Stimulated activated naive CD8-positive, alpha-beta T cell treated with anti-CD3 and anti-CD28 coated beads, Interleukin-15, Interleukin-2, amounts not matched to agents 100 ng/mL and 50 ng/mL, for 24 hours (primary cell): Measurements from ENCODE around the gene PPFIBP1.

Source experiments
- H3K27ac Mint-ChIP-seq: one replicate; pipeline ENCODE4 v1.8.0; 2021; ENCODE audit warnings: mild to moderate bottlenecking, mixed read lengths
- H3K27me3 Mint-ChIP-seq: one replicate; pipeline ENCODE4 v1.8.0; 2021; ENCODE audit warnings: mixed read lengths
- H3K36me3 Mint-ChIP-seq: one replicate; pipeline ENCODE4 v1.8.0; 2021; ENCODE audit warnings: low read depth, mixed read lengths
- H3K4me1 Mint-ChIP-seq: one replicate; pipeline ENCODE4 v1.8.0; 2021; ENCODE audit warnings: low read depth, mixed read lengths
- H3K4me3 Mint-ChIP-seq: one replicate; pipeline ENCODE4 v1.8.0; 2021; ENCODE audit warnings: mild to moderate bottlenecking, mixed read lengths
- H3K9me3 Mint-ChIP-seq: one replicate; pipeline ENCODE4 v1.8.0; 2021; ENCODE audit warnings: mixed read lengths

Gene PPFIBP1

DNA sequence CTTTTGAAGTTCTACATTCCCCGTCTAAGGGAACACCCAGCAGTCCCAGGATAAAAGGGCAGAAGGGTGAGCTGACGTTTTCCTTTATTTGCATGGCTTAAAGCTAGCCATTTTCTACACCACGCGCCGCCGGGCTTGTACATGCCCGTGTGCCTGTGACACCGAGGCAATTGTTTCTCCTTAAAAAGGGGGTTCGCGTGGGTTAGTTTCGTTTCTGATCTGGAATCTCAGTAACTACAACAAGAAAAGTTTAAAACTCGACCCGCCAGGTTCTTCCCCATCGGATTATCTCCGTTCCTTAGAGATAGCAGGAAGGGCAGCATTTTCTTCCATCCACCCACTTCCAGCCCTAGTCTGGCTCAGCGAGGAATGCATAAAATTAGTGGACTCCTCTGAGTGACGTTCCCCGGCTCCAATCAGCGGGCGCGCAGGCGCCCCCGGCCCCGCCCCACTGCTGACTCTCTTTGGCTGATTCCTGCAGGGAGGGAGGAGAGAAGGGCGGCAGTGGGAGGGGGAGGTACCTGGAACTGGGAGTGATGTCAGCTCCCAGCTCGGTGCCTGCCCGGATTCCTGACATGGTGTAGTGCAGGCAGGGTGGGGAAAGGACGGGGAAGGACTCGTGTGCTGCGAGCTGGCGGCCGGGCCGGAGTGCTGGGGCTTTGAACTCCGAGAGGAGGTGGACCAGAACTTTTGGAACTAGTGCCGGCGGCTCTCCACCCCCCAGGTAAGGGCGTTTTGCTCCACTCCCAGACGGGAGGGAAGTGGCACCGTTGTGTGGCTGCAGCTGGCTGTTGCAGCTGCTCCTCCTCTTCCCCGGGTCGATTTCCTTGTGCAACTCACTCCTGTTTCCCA is at the start of gene PPFIBP1:
PPFIBP1 (plus strand) TSS at position 565 of the 852 bp plus-strand sequence. CDS start 109,191 bp downstream, outside the sequence.
- Mint-ChIP-seq H3K27ac (peak within 1 kb of the TSS; percentile 93), H3K4me3 (peak within 1 kb of the TSS; percentile 93), H3K4me1 (peaks cover 30% of the 10 kb centered on the region), H3K9me3 (no peaks in the 10 kb centered on the region), H3K36me3 (no peaks in the 10 kb centered on the region), H3K27me3 (peaks cover 20% of the 10 kb centered on the region)

DNA sequence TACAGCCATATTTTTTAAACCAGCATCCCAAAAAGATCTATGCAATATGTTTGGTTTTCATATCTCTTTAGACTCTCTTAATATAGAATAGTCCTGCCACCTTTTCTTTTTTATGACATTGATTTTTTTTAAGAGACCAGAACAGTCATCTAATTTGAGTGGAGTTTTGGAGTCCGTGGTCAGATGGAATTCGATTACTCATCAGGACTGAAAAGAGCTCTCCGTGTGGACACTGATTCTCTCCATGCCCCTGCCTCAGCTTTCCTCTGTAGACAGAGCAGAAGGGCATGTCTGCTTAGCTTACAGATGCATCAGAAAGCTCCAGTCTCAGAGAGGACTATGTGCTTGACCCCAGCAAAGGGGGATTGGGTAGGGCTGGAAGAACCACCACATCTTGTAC is 49.7 kb upstream of the PPFIBP1 start:
- Mint-ChIP-seq H3K4me1 (peaks cover 13% of the 10 kb centered on the region), H3K36me3 (peaks cover 14% of the 10 kb centered on the region), H3K27me3 (peaks cover 6% of the 10 kb centered on the region), H3K9me3 (peaks cover 30% of the 10 kb centered on the region), H3K4me3 (no peak overlapping the region), H3K27ac (no peak overlapping the region)

DNA sequence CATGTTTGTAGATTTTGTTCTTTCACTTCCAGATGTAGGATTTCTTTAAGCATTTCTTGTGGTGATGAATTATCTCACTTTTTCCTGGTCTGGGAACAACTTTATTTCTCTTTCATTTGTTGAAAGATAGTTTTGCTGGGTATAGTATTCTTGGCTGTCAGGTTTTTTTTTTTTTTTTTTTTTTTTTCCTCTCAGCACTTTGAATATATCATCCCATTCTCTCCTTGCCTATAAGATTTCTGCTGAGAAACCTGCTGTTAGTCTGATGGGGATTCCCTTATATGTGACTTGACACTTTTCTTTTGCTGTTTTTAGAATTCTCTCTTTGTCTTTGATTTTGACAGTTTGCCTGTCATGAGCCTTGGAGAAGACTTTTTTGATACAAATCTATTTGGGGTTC is 47.0 kb upstream of the PPFIBP1 start:
- H3K27me3 Mint-ChIP-seq, result peaks cover 6% of the 10 kb centered on the region
- peaks cover 10% of the 10 kb centered on the region for H3K4me1 Mint-ChIP-seq
- no peak overlapping the region for H3K27ac Mint-ChIP-seq
- no peak overlapping the region for H3K4me3 Mint-ChIP-seq
- peaks cover 34% of the 10 kb centered on the region for H3K9me3 Mint-ChIP-seq
- H3K36me3 Mint-ChIP-seq, result peaks cover 14% of the 10 kb centered on the region

DNA sequence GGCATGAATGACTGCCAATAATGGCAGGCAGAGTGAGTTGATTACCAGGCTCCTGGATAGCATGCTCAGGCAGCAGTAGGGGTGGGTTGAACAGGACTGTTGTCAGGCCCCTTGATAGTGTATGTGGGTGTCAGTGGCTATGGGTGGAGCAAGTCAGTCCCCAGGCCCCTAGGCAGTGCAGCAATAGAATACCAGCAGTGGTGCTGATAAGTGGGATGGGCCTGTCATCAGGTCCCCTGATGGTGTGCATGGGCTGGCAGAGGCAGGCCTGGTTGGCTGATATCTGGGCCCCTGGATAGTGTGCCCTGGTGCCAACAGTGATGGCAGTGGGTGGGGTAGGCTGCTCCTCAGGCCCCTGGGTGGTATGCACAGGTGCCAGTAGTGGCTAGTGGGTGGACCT is 45.1 kb upstream of the PPFIBP1 start:
- Mint-ChIP-seq H3K27ac (no peak overlapping the region), H3K27me3 (no peaks in the 10 kb centered on the region), H3K36me3 (peaks cover 14% of the 10 kb centered on the region), H3K4me1 (no peaks in the 10 kb centered on the region), H3K9me3 (peaks cover 34% of the 10 kb centered on the region), H3K4me3 (no peak overlapping the region)

DNA sequence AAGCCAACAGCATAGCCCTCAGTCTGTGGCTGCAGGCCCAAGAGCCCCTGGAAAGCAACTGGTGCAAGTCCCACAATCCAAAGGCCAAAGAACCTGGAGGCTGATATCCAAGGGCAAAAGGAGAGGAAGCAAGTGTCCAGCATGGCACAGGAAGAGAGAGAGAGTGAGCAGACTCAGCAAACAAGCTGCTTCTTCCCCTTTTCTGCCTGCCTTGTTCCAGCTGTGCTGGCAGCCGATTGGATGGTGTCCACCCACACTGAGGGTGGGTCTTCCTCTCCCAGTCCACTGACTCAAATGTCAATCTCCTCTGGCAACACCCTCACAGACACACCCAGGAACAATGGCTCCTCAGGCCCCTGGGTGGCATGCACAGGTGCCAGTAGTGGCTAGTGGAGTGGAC is 44.0 kb upstream of the PPFIBP1 start:
- peaks cover 34% of the 10 kb centered on the region for H3K9me3 Mint-ChIP-seq
- peaks cover 11% of the 10 kb centered on the region for H3K36me3 Mint-ChIP-seq
- H3K27me3 Mint-ChIP-seq, result no peaks in the 10 kb centered on the region
- H3K27ac Mint-ChIP-seq, result no peak overlapping the region
- H3K4me3 Mint-ChIP-seq, result no peak overlapping the region
- no peaks in the 10 kb centered on the region for H3K4me1 Mint-ChIP-seq

DNA sequence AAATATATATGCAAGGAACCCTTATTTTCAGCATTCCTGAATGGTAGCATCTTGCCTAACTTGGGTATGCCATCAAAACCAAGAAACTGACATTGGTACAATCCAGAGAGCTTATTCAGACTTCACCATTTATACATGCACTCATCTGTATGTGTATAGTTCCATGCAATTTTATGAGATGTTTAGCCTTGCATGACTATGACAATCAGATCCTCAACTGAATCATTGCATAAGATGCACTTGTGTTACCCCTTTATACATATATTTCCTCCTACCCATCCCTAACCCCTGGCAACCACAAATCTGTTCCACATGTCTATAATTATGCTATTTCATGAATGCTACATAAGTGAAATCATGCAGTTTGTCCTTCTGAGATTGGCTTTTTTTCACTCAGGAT is 37.0 kb upstream of the PPFIBP1 start:
- Mint-ChIP-seq H3K9me3 (no peaks in the 10 kb centered on the region), H3K4me1 (no peaks in the 10 kb centered on the region), H3K27me3 (peaks cover 14% of the 10 kb centered on the region), H3K27ac (no peak overlapping the region), H3K4me3 (no peak overlapping the region), H3K36me3 (no peaks in the 10 kb centered on the region)

DNA sequence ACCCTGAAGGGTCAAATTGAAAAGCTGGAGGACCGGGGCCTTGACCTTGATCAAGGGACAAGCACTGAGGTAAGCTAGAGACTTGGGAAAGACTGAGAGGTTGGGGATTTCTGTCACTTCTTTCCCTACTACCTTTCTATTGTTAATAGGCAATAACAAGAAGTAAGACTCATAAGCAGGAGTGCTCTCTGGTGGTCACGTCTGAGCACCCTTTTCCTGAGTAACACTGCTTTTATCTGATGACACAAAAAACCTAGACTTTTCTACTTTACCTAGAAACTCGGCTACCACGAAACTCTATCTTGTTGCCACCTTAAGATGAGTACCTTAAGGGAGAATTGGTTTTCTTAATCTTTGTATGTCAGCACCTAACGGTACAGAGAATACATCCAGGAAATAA is 35.5 kb upstream of the PPFIBP1 start:
- peaks cover 21% of the 10 kb centered on the region for H3K27me3 Mint-ChIP-seq
- no peak overlapping the region for H3K4me3 Mint-ChIP-seq
- no peak overlapping the region for H3K27ac Mint-ChIP-seq
- no peaks in the 10 kb centered on the region for H3K9me3 Mint-ChIP-seq
- no peaks in the 10 kb centered on the region for H3K36me3 Mint-ChIP-seq
- no peaks in the 10 kb centered on the region for H3K4me1 Mint-ChIP-seq

DNA sequence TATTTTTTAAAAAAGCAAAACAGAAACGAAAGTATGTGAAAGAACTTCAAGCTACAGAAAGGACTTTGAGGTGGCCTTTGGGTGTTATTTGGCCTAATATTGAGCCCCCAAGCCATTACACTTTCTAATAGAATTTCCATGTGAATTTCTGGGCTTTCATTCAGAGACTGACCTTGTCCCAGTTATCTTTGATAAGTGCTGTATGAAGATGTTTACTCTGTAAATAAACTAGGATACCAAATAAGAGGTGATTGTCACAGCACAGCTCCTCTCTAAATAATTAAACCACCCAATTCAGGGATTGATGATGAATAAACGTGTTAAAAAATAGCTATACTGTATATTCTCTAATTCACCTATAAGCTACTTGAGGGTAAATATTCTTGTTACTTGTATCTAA is 32.8 kb upstream of the PPFIBP1 start:
- H3K36me3 Mint-ChIP-seq, result no peaks in the 10 kb centered on the region
- no peak overlapping the region for H3K27ac Mint-ChIP-seq
- H3K4me1 Mint-ChIP-seq, result no peaks in the 10 kb centered on the region
- H3K4me3 Mint-ChIP-seq, result no peak overlapping the region
- peaks cover 30% of the 10 kb centered on the region for H3K27me3 Mint-ChIP-seq
- no peaks in the 10 kb centered on the region for H3K9me3 Mint-ChIP-seq

DNA sequence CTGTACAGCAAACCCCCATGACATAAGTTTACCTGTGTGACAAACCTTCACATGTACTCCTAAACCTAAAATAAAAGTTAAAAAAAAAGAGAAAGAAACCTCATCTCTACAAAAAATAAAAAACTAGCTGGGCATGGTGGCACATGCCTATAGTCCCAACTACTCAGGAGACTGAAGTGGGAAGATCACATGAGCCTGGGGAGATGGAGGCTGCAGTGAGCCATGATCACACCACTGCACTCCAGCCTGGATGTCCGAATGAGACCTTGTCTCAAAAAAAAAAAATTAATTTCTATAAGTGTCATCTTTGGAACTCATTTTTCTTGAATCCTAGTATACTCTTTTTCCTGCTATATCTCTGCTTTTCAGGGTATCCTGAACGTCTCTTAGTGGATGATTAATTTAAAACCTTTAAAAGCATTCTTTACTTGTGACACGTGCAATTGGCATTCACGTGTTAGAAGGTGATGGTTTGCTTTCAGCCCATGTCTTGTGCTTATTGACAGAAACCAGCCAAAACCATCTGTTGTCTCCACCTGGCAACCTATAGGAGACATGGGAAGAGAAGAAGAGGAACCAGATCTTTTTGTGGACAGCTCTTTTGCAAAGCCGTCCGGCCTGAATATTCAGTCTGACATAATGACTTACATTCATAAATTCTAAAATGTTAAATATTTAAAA is 30.6 kb upstream of the PPFIBP1 start:
- H3K9me3 Mint-ChIP-seq, result no peaks in the 10 kb centered on the region

DNA sequence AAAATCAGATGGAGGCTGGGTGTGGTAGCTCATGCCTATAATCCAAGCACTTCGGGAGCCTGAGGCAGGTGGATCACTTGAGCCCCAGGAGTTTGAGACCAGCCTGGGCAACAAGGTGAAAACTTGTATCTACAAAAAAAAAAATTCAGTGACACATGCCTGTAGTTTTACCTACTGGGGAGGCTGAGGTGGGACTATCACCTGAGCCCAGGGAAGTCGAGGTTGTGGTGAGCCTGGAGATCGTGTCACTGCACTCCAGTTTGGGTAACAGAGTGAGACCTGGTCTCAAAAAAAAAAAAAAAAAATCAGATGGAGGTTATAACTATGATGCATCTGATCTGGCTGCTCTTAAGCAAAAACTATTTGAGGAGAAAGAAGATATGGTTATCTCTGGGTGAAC is 26.6 kb upstream of the PPFIBP1 start:
- H3K4me3 Mint-ChIP-seq, result no peak overlapping the region
- no peaks in the 10 kb centered on the region for H3K36me3 Mint-ChIP-seq
- no peaks in the 10 kb centered on the region for H3K9me3 Mint-ChIP-seq
- peaks cover 35% of the 10 kb centered on the region for H3K4me1 Mint-ChIP-seq
- H3K27me3 Mint-ChIP-seq, result peaks cover 53% of the 10 kb centered on the region
- H3K27ac Mint-ChIP-seq, result no peak overlapping the region

More for the DNA sequence above, 30.6 kb upstream of the PPFIBP1 start:
- Mint-ChIP-seq H3K4me1 (peaks cover 14% of the 10 kb centered on the region), H3K27me3 (peaks cover 50% of the 10 kb centered on the region), H3K36me3 (no peaks in the 10 kb centered on the region), H3K4me3 (no peak overlapping the region), H3K27ac (no peak overlapping the region)

DNA sequence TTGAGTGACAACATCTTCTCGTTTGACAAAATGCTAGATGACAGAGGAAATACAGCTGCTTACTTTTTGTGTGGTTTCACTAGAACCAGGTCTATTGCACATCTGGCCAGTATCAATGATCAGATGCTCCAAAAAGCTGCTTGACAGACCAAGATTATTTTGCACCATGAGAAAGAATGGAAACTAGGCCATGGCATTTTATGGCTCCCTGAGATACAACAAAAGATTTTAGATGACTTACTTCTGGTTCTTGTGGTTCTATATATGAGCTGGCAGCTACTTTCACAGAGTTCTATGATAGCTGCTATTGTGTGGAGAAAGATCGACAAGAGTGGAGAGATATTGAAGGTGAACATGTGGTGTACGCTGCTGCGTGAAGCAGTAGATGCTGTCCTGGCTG is 25.9 kb upstream of the PPFIBP1 start:
- no peak overlapping the region for H3K4me3 Mint-ChIP-seq
- H3K27me3 Mint-ChIP-seq, result peaks cover 52% of the 10 kb centered on the region
- no peaks in the 10 kb centered on the region for H3K9me3 Mint-ChIP-seq

DNA sequence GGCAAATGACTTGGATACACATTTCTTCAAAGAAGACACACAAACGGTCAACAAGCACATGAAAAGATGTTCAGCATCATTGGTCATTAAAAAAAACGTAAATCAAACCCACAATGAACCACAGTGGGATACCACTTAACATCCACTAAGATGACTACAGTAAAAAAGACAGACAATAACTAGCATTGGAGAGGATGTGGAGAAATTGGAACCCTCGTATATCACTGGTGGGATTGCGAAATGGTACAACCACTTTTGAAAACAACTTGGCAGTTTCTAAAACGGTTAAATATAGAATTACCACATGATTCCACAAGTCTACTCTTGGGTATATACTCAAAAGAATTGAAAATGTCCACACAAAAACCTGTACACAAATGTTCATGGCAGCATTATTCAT is 25.2 kb upstream of the PPFIBP1 start:
- H3K4me1 Mint-ChIP-seq, result peaks cover 40% of the 10 kb centered on the region
- no peak overlapping the region for H3K4me3 Mint-ChIP-seq
- H3K27ac Mint-ChIP-seq, result no peak overlapping the region
- H3K36me3 Mint-ChIP-seq, result no peaks in the 10 kb centered on the region
- H3K9me3 Mint-ChIP-seq, result no peaks in the 10 kb centered on the region
- H3K27me3 Mint-ChIP-seq, result peaks cover 53% of the 10 kb centered on the region

More for the DNA sequence above, 25.9 kb upstream of the PPFIBP1 start:
- Mint-ChIP-seq H3K4me1 (peaks cover 40% of the 10 kb centered on the region), H3K27ac (peak overlapping the region; percentile 54), H3K36me3 (no peaks in the 10 kb centered on the region)

DNA sequence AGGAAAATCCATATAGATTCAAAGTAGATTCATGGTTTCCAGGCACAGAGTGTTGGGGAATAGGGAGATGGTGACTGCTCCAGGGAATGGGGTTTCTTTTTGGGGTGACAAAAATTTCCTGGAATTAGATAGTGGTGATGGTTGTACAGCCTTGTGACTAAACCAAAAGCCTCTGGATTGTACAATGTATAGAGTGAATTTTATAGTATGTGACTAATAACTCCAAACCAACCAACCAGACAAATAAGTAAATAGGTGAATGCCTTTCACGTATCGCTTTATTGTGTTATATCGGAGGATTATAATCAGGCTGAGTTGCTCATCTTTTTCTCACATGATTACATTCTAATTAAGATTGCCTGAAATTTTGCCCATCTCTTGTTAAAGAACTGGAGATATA is 24.6 kb upstream of the PPFIBP1 start:
- peaks cover 59% of the 10 kb centered on the region for H3K27me3 Mint-ChIP-seq
- no peak overlapping the region for H3K27ac Mint-ChIP-seq
- no peak overlapping the region for H3K4me3 Mint-ChIP-seq
- H3K9me3 Mint-ChIP-seq, result no peaks in the 10 kb centered on the region
- no peaks in the 10 kb centered on the region for H3K36me3 Mint-ChIP-seq
- H3K4me1 Mint-ChIP-seq, result peaks cover 40% of the 10 kb centered on the region

DNA sequence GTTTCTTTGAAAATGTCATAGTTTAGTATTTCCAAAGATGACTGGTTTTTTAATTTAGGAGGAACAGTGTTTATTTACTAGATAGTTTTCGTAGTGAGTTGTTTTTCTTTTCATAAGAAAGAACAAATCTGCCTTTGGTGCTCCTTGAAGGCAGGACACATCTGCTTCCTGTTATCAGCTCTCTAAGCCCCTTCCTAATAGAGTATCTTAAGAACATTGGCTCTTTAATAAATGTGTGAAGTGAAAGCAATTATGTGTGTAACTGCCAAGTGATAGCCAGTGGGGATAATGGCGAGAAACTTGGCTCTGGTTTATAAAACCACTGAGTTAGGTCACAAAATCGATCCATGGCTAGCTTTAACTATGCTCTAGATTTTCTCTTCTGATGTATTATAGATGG is 23.5 kb upstream of the PPFIBP1 start:
- Mint-ChIP-seq H3K27ac (no peak overlapping the region), H3K4me3 (no peak overlapping the region), H3K27me3 (peaks cover 63% of the 10 kb centered on the region), H3K9me3 (no peaks in the 10 kb centered on the region), H3K36me3 (no peaks in the 10 kb centered on the region), H3K4me1 (peaks cover 40% of the 10 kb centered on the region)

DNA sequence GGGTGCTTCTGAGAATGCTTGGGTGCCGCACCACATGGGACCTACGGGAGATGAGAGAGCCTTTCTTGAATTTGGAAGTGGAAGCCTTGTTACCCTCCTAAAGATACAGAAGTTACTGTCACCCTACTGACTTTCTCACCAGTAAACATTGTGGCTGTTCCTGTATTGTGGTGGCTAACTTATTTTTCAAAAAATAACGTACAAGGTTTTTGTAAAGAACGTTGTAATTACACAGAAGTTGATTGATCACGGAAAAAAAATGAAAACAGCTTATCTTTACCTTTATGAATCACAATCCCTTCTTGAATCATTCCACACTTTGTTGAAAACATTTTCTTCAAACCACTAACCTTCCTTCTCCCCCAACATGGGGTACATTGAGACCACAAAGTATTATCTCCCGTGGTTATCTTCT is 22.0 kb upstream of the PPFIBP1 start:
- H3K27ac Mint-ChIP-seq, result peak overlapping the region; percentile 74
- H3K4me3 Mint-ChIP-seq, result peak overlapping the region; percentile 28
- peaks cover 62% of the 10 kb centered on the region for H3K27me3 Mint-ChIP-seq

More for the DNA sequence above, 22.0 kb upstream of the PPFIBP1 start:
- peaks cover 5% of the 10 kb centered on the region for H3K9me3 Mint-ChIP-seq
- peaks cover 39% of the 10 kb centered on the region for H3K4me1 Mint-ChIP-seq
- no peaks in the 10 kb centered on the region for H3K36me3 Mint-ChIP-seq
